RWPE2 (cell line): ENCODE results near the gene SPIB.
"Not testable (repeated sequence)": the region's sequence is repeated elsewhere in the genome, so short reads cannot be mapped to it uniquely, and the experiment has no call there.

Experiments
- ATAC-seq: fragments of 200-7000 bp; cut with Tn5 transposase; 3 replicates; pipeline ENCODE4 v1.9.1; 2021; ENCODE audit warnings: low read depth
- DNase-seq: peaks from one replicate; pipeline ENCODE4 v3.0.0-alpha.2; 2020; ENCODE audit warnings: low spot score
- H3K27ac ChIP-seq: fragments of 450-650 bp; 2 replicates; pipeline ENCODE4 v1.5.1; 2017; ENCODE audit warnings: mild to moderate bottlenecking; ENCODE audit not compliant: poor library complexity, severe bottlenecking
- H3K27me3 ChIP-seq: fragments of 250-450 bp; sonication (Bioruptor Pico); 2 replicates; pipeline ENCODE4 v1.5.1; 2021; ENCODE audit warnings: mild to moderate bottlenecking, moderate library complexity; ENCODE audit not compliant: insufficient read depth, poor library complexity, severe bottlenecking
- H3K36me3 ChIP-seq: fragments of 250-450 bp; sonication (Bioruptor Pico); 2 replicates; pipeline ENCODE4 v1.5.1; 2020; ENCODE audit warnings: low read depth, mild to moderate bottlenecking, moderate library complexity
- H3K4me1 ChIP-seq: fragments of 250-450 bp; sonication (Bioruptor Pico); 2 replicates; pipeline ENCODE4 v1.5.1; 2021; ENCODE audit warnings: mild to moderate bottlenecking, moderate library complexity; ENCODE audit not compliant: insufficient read depth, poor library complexity, severe bottlenecking
- H3K4me3 ChIP-seq: fragments of 250-450 bp; sonication (Bioruptor Pico); 2 replicates; pipeline ENCODE4 v1.5.1; 2021; ENCODE audit warnings: mild to moderate bottlenecking, moderate library complexity; ENCODE audit not compliant: severe bottlenecking
- H3K9me3 ChIP-seq: fragments of 250-450 bp; sonication (Bioruptor Pico); 2 replicates; pipeline ENCODE4 v1.5.1; 2021; ENCODE audit warnings: mild to moderate bottlenecking, moderate library complexity; ENCODE audit not compliant: severe bottlenecking
- CTCF ChIP-seq: fragments of 450-650 bp; IDR thresholded peaks from one replicate; pipeline ENCODE4 v1.5.1; 2017; ENCODE audit warnings: mild to moderate bottlenecking, moderate library complexity; ENCODE audit not compliant: poor library complexity, severe bottlenecking

The SPIB gene

DNA sequence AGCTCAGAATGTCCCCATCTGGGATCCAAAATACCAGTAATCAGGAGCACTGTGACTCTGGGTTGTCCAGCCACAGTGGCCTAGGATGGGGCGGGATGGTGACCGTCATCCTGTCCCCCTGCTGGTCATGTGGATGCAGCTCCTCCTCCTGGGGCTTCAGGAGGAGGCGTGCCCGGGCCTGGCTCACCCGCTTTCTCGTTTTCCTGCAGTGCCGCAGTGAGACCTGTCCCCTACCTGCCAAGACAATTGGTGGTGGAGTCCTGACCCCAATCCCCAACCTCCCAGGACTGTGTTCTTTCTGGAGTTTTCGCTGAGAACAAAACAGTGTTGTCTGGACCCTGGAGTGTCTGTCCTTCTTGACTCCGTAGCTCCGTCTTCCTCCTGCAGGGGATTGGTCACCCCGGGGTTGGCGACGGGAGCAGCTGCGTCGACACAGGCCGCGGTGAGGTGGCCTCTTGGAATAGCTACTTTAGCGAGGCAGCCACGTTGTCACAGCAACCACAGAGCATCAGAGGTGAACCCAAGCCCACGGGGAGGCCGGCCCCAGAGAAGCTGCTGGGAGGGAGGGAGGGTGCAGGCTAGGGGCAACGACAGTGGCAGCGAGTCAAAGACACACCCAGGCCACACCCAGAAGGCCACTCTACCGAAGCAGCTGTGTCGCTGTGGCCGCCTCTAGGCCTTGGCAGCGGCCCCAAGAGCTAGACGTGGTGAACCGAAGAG, 47.4 kb downstream of the SPIB start:
- Histone ChIP-seq H3K36me3 (no peaks in the 10 kb centered on the region), H3K27me3 (no peaks in the 10 kb centered on the region), H3K27ac (no peak overlapping the region), H3K4me3 (no peak overlapping the region), H3K4me1 (no peaks in the 10 kb centered on the region), H3K9me3 (no peaks in the 10 kb centered on the region)
- DNase-seq (no peak), ATAC-seq (no peak)
- TF ChIP-seq CTCF: no peak

- DNase-seq (no peak), ATAC-seq (no peak)
- H3K9me3 ChIP-seq: no peaks in the 10 kb centered on the region
- H3K4me1 ChIP-seq: no peaks in the 10 kb centered on the region
- H3K4me3 ChIP-seq: no peak overlapping the region
- TF ChIP-seq CTCF: no peak
- no peak overlapping the region for H3K27ac ChIP-seq
- H3K36me3 ChIP-seq: no peaks in the 10 kb centered on the region
- no peaks in the 10 kb centered on the region for H3K27me3 ChIP-seq
Measured at GRCh38 chr19:50466706-50467039, 47.9 kb downstream of the SPIB start.

GRCh38 chr19:50467566-50467965, 48.8 kb downstream of the SPIB start:
- H3K27ac ChIP-seq: no peak overlapping the region
- no peak overlapping the region for H3K4me3 ChIP-seq
- TF ChIP-seq CTCF: no peak
- no peaks in the 10 kb centered on the region for H3K4me1 ChIP-seq
- H3K9me3 ChIP-seq: no peaks in the 10 kb centered on the region
- H3K27me3 ChIP-seq: no peaks in the 10 kb centered on the region
- ATAC-seq (no peak), DNase-seq (no peak)
- no peaks in the 10 kb centered on the region for H3K36me3 ChIP-seq

DNA sequence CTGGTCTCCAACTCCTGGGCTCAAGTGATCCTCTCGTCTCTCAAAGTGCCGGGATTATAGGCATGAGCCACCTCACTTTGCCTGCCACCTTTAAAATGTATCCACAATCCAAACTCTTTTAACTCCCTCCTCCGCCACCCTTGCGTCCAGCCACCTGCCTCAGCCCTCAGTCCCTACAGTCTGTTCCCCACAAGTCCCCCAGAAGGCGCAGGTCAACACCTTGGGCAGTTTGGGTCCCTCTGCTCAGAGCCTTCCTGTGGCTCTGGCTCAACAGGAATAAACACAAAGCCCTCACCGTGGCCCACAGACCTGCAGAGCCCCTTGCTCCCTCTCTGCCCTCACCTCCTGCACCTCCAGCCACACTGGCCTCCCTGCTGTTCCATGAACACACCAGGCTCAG, 50.1 kb downstream of the SPIB start:
- Histone ChIP-seq H3K4me1 (no peaks in the 10 kb centered on the region), H3K27ac (no peak overlapping the region), H3K4me3 (no peak overlapping the region), H3K27me3 (no peaks in the 10 kb centered on the region), H3K9me3 (no peaks in the 10 kb centered on the region), H3K36me3 (no peaks in the 10 kb centered on the region)
- TF ChIP-seq CTCF: no peak
- DNase-seq (no peak), ATAC-seq (no peak)

DNA sequence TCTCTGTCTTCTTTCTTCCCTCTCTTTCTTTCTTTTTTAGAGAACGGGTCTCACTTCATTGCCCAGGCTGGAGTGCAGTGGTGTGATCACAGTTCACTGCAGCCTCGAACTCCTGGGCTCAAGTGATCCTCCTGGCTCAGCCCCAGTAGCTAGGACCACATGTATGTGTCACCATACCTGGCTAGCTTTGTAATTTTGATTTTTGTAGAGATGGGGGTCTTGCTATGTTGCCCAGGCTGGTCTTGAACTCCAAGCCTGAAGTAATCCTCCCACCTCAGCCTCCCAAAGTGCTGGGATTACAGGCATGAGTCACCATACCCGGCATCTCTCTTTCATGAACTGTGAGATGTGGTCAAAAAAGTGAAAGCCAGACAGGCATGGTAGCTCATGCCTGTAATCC, 54.6 kb downstream of the SPIB start:
- not testable (repeated sequence) for H3K27me3 ChIP-seq, H3K9me3 ChIP-seq, DNase-seq, H3K4me3 ChIP-seq, H3K27ac ChIP-seq, H3K36me3 ChIP-seq, ATAC-seq, H3K4me1 ChIP-seq
